ENCODE measurements around the gene MTR.

Gene MTR

DNA sequence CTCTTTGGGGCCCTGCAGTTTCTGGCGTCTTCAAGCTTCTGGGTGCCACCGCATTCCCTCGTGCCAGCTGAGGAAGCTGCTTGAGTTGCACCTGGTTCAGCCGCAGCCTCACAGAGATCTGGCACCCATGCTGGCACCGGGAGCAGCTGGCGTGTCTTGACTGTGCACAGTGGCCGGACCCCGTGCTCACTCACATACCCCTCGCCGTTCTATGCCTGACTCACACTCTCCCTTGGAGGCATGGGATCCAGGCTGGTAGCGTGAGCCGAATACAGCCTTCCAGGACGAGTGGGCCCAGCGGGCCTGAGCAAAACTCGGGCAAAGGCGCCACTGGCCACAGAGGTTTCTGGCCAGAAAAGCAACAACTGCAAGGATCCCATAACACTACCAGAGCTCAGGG is 8.6 kb upstream of the MTR start:
- TF ChIP-seq FOXP2 (optimal IDR thresholded peaks at IDR 0.05; ENCODE audit: borderline replicate concordance, extremely low read depth, extremely low read length, insufficient read depth) = no peak
- TF ChIP-seq, protein P1, sequence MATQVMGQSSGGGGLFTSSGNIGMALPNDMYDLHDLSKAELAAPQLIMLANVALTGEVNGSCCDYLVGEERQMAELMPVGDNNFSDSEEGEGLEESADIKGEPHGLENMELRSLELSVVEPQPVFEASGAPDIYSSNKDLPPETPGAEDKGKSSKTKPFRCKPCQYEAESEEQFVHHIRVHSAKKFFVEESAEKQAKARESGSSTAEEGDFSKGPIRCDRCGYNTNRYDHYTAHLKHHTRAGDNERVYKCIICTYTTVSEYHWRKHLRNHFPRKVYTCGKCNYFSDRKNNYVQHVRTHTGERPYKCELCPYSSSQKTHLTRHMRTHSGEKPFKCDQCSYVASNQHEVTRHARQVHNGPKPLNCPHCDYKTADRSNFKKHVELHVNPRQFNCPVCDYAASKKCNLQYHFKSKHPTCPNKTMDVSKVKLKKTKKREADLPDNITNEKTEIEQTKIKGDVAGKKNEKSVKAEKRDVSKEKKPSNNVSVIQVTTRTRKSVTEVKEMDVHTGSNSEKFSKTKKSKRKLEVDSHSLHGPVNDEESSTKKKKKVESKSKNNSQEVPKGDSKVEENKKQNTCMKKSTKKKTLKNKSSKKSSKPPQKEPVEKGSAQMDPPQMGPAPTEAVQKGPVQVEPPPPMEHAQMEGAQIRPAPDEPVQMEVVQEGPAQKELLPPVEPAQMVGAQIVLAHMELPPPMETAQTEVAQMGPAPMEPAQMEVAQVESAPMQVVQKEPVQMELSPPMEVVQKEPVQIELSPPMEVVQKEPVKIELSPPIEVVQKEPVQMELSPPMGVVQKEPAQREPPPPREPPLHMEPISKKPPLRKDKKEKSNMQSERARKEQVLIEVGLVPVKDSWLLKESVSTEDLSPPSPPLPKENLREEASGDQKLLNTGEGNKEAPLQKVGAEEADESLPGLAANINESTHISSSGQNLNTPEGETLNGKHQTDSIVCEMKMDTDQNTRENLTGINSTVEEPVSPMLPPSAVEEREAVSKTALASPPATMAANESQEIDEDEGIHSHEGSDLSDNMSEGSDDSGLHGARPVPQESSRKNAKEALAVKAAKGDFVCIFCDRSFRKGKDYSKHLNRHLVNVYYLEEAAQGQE (IDR thresholded peaks at IDR 0.05; ENCODE audit: insufficient read depth in 1 of 2, low read depth in 2 of 2, low read length in 2 of 2) = no peak
- no peak for TF ChIP-seq POLR2AphosphoS5 (IDR thresholded peaks at IDR 0.05; ENCODE audit: low read depth, low read length)
- no peak for TF ChIP-seq SIN3A (IDR thresholded peaks at IDR 0.05; ENCODE audit: borderline replicate concordance, insufficient read depth, low read length)
- TF ChIP-seq TAF1 (IDR thresholded peaks at IDR 0.05; ENCODE audit: borderline replicate concordance, insufficient read depth, low read length) = no peak

GRCh38 chr1:236794585-236795034 is 482 bp upstream of the MTR start:
- no peak for TF ChIP-seq POLR2AphosphoS5 (IDR thresholded peaks at IDR 0.05; ENCODE audit: low read depth, low read length)
- TF ChIP-seq FOXP2 (optimal IDR thresholded peaks at IDR 0.05; ENCODE audit: borderline replicate concordance, extremely low read depth, extremely low read length, insufficient read depth) = no peak
- TF ChIP-seq, protein P1 (IDR thresholded peaks at IDR 0.05; ENCODE audit: insufficient read depth in 1 of 2, low read depth in 2 of 2, low read length in 2 of 2) = no peak; a peak in 1 of 4 replicates
- TF ChIP-seq TAF1 (IDR thresholded peaks at IDR 0.05; ENCODE audit: borderline replicate concordance, insufficient read depth, low read length) = no peak
- TF ChIP-seq SIN3A (IDR thresholded peaks at IDR 0.05; ENCODE audit: borderline replicate concordance, insufficient read depth, low read length) = 0 out of 2 replicates have a peak, but pooled peaks have one; percentile 70

- TF ChIP-seq TAF1 (IDR thresholded peaks at IDR 0.05; ENCODE audit: borderline replicate concordance, insufficient read depth, low read length) = no peak
- no peak for TF ChIP-seq POLR2AphosphoS5 (IDR thresholded peaks at IDR 0.05; ENCODE audit: low read depth, low read length)
- no peak for TF ChIP-seq FOXP2 (optimal IDR thresholded peaks at IDR 0.05; ENCODE audit: borderline replicate concordance, extremely low read depth, extremely low read length, insufficient read depth)
- TF ChIP-seq SIN3A (IDR thresholded peaks at IDR 0.05; ENCODE audit: borderline replicate concordance, insufficient read depth, low read length) = no peak
- TF ChIP-seq, protein P1 (IDR thresholded peaks at IDR 0.05; ENCODE audit: insufficient read depth in 1 of 2, low read depth in 2 of 2, low read length in 2 of 2) = no peak
Measured at GRCh38 chr1:236795757-236796667, 920 bp downstream of the MTR start.

GRCh38 chr1:236799001-236799400 is 3.9 kb downstream of the MTR start:
- no peak for TF ChIP-seq TAF1 (IDR thresholded peaks at IDR 0.05; ENCODE audit: borderline replicate concordance, insufficient read depth, low read length)
- TF ChIP-seq, protein P1 (IDR thresholded peaks at IDR 0.05; ENCODE audit: insufficient read depth in 1 of 2, low read depth in 2 of 2, low read length in 2 of 2) = no peak
- no peak for TF ChIP-seq SIN3A (IDR thresholded peaks at IDR 0.05; ENCODE audit: borderline replicate concordance, insufficient read depth, low read length)
- TF ChIP-seq FOXP2 (optimal IDR thresholded peaks at IDR 0.05; ENCODE audit: borderline replicate concordance, extremely low read depth, extremely low read length, insufficient read depth) = no peak
- TF ChIP-seq POLR2AphosphoS5 (IDR thresholded peaks at IDR 0.05; ENCODE audit: low read depth, low read length) = no peak

Measured in PFSK-1 (cell line).